Activated CD8-positive, alpha-beta memory T cell treated with anti-CD3 and anti-CD28 coated beads for 1 hour (primary cell): ENCODE measurements around the gene CDRT4.

Experiments
- DNase-seq, 2 donors: peaks; one replicate each; pipeline ENCODE4 v3.0.0-alpha.2; 2020; ENCODE audit warnings: low read depth in 1 of 2; ENCODE audit errors: extremely low read depth in 1 of 2

Gene CDRT4

GRCh38 chr17:15398291-15398690 is 69.1 kb downstream of the CDRT4 start:
- DNase-seq, result no peak

DNA sequence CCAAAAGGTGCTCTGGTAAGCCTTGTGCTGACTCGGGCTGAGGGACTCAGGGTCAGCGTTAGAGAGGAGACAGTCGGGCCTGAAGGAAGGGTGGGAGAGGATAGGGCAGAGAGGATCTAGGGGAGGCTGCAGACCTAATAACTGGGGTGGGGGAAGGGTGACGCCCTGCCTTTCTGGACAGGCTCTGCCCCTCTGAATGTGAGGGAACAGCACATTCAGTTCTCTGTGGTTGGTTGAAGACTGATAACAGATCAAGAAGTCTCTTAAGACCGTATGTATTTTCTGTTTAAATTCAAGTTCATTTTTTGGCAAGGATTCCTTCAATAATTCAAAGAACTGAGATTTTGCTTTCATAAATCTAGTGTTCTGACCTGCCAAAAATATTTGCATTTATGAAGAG is 69.8 kb downstream of the CDRT4 start:
- no peak for DNase-seq

- no peak for DNase-seq
Measured at GRCh38 chr17:15395091-15395490, 72.3 kb downstream of the CDRT4 start.

DNA sequence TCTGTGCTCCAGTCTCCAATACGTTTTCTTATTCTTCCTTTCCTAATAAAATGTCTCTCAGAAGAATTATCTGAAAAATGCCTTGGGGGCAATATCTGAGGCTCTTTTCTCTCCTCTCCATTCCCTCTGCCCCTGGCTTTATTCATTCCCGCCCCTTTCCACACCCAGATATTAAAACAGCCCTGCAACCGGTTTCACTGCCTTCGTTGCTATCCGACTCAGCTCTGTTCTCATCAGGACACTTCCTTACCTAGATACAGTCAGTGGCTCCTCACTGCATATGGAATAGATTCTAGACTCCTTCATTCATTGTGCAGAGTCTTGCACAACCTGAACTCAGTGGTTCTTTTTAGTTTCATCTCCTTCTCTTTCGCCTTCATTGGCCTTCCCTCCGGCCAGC is 74.0 kb downstream of the CDRT4 start:
- DNase-seq, result no peak

DNA sequence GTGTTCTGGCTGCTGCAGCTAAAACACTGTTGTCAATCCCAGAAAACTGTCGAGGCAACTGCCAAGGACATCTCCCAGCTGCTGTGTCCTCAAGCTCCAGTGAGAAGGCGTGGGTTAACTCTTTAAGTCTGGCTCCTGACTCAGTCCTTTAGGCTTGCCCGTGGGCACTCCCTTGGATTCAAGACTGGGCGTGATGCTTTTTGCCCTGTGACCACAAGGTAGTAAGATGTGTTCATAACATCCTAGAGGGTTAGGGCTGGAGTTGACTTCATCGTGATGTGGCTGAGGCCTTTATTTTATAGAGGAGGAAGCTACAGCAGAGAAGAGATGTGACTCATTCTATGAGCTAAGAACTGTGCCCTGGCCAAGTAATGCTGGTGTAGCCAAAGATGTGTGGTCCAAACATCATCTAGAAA is 75.1 kb downstream of the CDRT4 start:
- DNase-seq, result no peak

DNA sequence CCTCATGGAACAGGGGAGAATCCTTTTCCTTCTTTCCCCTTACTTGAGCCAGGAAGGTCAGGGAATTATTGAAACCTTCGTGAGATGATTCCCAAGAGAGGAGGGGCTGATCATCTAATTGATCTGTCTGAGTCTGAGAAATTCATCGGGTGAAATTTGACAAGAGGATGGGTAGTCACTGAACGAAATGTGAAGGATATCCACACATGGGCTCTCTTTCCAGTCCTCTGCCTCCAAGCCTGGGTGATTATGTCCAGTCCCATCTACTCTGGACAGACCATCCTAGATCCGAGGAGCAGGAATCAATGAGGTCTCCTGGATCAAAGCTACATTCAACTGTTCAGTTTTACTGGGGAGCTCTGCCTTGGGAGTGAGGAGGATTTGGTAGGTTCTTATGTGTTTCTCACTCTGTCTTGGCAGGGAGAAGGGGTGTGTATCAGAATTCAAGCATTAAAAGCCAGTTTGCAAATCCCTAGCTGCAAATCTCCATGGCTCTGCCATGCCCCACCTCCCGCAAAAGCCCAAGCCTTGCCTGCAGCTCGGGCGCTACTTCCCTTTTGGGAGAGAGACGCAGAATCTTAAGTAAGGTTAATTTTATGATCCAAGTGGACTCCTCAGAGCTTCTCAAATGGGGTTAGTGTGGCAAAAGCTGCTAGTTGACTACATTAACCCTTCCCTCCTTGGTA is 78.9 kb downstream of the CDRT4 start:
- DNase-seq, result no peak

DNA sequence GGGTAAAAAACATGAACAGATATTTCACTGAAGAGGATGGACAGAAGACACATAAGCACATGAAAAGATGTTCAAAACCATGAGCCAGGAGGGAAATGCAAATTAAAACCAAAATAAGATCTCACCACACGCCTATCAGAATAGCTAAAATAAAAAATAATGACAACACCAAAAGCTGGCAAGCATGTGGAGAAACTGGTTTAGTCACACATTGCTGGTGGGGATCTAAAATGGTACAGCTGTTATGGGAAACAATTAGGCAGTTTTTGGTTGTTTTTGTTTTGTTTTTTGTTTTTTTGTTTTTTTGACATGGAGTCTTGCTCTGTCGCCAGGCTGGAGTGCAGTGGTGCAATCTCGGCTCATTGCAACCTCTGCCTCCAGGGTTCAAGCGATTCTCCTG is 81.3 kb downstream of the CDRT4 start:
- DNase-seq, result no peak
